ENCODE measurements around the gene BTD.

DNA sequence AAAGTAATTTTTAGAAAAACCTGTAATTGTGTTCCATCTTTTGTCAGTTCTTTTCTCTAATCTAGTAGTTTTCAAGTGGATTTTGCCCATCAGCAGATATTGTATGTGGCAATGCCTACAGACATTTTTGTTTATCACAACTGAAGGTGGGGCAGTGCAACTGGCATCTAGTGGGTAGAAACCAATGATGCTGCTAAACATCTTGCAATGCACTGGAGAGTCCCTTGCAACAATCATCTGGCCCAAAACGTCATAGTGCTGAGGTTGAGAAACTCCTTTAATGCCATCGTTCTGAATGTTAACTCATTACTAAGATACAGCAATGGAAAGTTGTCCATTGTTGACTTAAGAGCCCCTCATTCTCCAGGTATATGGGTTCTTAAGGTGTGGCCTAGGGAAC lies 80.1 kb downstream of the BTD start:
- TF ChIP-seq, protein P1, sequence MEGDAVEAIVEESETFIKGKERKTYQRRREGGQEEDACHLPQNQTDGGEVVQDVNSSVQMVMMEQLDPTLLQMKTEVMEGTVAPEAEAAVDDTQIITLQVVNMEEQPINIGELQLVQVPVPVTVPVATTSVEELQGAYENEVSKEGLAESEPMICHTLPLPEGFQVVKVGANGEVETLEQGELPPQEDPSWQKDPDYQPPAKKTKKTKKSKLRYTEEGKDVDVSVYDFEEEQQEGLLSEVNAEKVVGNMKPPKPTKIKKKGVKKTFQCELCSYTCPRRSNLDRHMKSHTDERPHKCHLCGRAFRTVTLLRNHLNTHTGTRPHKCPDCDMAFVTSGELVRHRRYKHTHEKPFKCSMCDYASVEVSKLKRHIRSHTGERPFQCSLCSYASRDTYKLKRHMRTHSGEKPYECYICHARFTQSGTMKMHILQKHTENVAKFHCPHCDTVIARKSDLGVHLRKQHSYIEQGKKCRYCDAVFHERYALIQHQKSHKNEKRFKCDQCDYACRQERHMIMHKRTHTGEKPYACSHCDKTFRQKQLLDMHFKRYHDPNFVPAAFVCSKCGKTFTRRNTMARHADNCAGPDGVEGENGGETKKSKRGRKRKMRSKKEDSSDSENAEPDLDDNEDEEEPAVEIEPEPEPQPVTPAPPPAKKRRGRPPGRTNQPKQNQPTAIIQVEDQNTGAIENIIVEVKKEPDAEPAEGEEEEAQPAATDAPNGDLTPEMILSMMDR (IDR thresholded peaks at IDR 0.05): no peak
- no peak for TF ChIP-seq POLR2A (IDR thresholded peaks at IDR 0.05)

Measured in adrenal gland (tissue), 5 donors.